SK-N-SH treated with all-trans-retinoic acid at 6 μM for 48 hours (cell line): ENCODE data around the gene S100A6.

ENCODE experiments used
- ESRRG ChIP-seq: fragments of 250-450 bp; sonication (Bioruptor Pico); IDR thresholded peaks from 2 replicates; pipeline ENCODE4 v1.6.1; 2021; ENCODE audit warnings: mild to moderate bottlenecking
- GLIS3 ChIP-seq: fragments of 250-450 bp; sonication (Bioruptor Pico); IDR thresholded peaks from 2 replicates; pipeline ENCODE4 v1.5.0; 2020; ENCODE audit warnings: mild to moderate bottlenecking, moderate library complexity
- PPARA ChIP-seq: fragments of 250-450 bp; sonication (Bioruptor Pico); IDR thresholded peaks from 2 replicates; pipeline ENCODE4 v1.5.0; 2020; ENCODE audit warnings: mild to moderate bottlenecking, borderline replicate concordance
- RARB ChIP-seq: fragments of 250-450 bp; sonication (Bioruptor Pico); IDR thresholded peaks from 2 replicates; pipeline ENCODE4 v1.8.0; 2021; ENCODE audit warnings: mild to moderate bottlenecking, moderate library complexity
- TCF4 ChIP-seq: fragments of 250-450 bp; sonication (Bioruptor Pico); IDR thresholded peaks from 2 replicates; pipeline ENCODE4 v1.8.0; 2021; ENCODE audit warnings: mild to moderate bottlenecking, moderate library complexity, borderline replicate concordance
- ZFP3 ChIP-seq: fragments of 250-450 bp; sonication (Bioruptor Pico); IDR thresholded peaks from 2 replicates; pipeline ENCODE4 v1.5.0; 2020; ENCODE audit warnings: mild to moderate bottlenecking, moderate library complexity
- ZFP30 ChIP-seq: fragments of 450-650 bp; formaldehyde crosslinking; IDR thresholded peaks from 2 replicates; pipeline ENCODE4 v1.5.0; 2022; ENCODE audit warnings: mild to moderate bottlenecking, moderate library complexity
- ZNF565 ChIP-seq: fragments of 450-650 bp; formaldehyde crosslinking; conservative IDR thresholded peaks from 2 replicates; pipeline ENCODE4 v1.5.0; 2020; ENCODE audit warnings: low read depth, mild to moderate bottlenecking, moderate library complexity
- ZNF8 ChIP-seq: fragments of 450-650 bp; formaldehyde crosslinking; IDR thresholded peaks from 2 replicates; pipeline ENCODE4 v1.5.0; 2020; ENCODE audit warnings: mild to moderate bottlenecking, moderate library complexity
- TF ChIP-seq, protein P1 (sequence below): fragments of 250-450 bp; sonication (Bioruptor Pico); IDR thresholded peaks from 2 replicates; pipeline ENCODE4 v1.8.0; 2020; ENCODE audit warnings: mild to moderate bottlenecking, moderate library complexity, borderline replicate concordance
- TF ChIP-seq, protein P2 (sequence below): fragments of 250-450 bp; sonication (Bioruptor Pico); IDR thresholded peaks from 2 replicates; pipeline ENCODE4 v1.5.1; 2020; ENCODE audit warnings: low read depth, mild to moderate bottlenecking, moderate library complexity

DNA sequence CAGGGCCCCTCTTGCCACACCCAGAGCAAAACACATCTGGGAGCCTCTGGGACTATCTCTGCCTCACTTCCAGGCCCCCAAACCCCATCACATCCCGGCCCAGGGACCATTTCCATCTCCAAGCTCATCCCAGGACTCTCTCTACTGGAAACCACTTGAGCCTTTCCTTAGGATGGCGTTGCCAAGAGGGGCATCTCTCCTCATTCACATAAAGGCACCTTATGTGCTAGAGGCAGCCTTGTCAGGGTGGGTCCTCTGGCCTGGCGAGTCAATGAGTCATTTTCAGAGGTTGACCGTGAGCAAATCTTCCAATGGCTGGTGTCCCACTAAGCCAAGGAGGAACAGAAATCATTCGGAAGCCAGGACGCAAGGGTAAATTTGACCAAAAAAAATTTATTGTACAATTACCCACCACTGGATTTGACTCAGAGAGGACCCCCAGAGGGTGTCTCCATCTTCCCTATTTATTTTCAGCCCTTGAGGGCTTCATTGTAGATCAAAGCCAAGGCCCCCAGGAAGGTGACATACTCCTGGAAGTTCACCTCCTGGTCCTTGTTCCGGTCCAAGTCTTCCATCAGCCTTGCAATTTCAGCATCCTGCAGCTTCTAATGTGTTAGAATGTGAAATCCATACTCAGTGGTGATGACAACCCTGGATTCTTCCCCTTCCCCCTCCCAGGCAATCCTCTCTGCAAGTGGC, 1.4 kb downstream of the S100A6 start:
- TF ChIP-seq GLIS3 (CRISPR knock-in tag) (no peak), ESRRG (no peak), ZNF565 (no peak), ZFP30 (CRISPR knock-in tag) (no peak), TCF4 (CRISPR knock-in tag) (no peak), PPARA (CRISPR knock-in tag) (no peak), ZFP3 (CRISPR knock-in tag) (no peak), RARB (CRISPR knock-in tag) (no peak), ZNF8 (no peak)
- TF ChIP-seq, protein P1, sequence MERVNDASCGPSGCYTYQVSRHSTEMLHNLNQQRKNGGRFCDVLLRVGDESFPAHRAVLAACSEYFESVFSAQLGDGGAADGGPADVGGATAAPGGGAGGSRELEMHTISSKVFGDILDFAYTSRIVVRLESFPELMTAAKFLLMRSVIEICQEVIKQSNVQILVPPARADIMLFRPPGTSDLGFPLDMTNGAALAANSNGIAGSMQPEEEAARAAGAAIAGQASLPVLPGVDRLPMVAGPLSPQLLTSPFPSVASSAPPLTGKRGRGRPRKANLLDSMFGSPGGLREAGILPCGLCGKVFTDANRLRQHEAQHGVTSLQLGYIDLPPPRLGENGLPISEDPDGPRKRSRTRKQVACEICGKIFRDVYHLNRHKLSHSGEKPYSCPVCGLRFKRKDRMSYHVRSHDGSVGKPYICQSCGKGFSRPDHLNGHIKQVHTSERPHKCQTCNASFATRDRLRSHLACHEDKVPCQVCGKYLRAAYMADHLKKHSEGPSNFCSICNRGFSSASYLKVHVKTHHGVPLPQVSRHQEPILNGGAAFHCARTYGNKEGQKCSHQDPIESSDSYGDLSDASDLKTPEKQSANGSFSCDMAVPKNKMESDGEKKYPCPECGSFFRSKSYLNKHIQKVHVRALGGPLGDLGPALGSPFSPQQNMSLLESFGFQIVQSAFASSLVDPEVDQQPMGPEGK, result no peak
- TF ChIP-seq, protein P2, sequence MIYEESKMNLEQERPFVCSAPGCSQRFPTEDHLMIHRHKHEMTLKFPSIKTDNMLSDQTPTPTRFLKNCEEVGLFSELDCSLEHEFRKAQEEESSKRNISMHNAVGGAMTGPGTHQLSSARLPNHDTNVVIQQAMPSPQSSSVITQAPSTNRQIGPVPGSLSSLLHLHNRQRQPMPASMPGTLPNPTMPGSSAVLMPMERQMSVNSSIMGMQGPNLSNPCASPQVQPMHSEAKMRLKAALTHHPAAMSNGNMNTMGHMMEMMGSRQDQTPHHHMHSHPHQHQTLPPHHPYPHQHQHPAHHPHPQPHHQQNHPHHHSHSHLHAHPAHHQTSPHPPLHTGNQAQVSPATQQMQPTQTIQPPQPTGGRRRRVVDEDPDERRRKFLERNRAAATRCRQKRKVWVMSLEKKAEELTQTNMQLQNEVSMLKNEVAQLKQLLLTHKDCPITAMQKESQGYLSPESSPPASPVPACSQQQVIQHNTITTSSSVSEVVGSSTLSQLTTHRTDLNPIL (CRISPR knock-in tag), result no peak
